NK-92 treated with Interleukin-12 subunit alpha and Interleukin-12 subunit beta, amount 100 ng/mL, for 24 hours (cell line): ENCODE measurements around the gene TGOLN2.
"Not testable (repeated sequence)": the region's sequence is repeated elsewhere in the genome, so short reads cannot be mapped to it uniquely, and the experiment has no call there.

Source experiments
- DNase-seq: peaks from one replicate; lab custom pipeline; 2025; lab: John Stamatoyannopoulos, UW

Gene TGOLN2

DNA sequence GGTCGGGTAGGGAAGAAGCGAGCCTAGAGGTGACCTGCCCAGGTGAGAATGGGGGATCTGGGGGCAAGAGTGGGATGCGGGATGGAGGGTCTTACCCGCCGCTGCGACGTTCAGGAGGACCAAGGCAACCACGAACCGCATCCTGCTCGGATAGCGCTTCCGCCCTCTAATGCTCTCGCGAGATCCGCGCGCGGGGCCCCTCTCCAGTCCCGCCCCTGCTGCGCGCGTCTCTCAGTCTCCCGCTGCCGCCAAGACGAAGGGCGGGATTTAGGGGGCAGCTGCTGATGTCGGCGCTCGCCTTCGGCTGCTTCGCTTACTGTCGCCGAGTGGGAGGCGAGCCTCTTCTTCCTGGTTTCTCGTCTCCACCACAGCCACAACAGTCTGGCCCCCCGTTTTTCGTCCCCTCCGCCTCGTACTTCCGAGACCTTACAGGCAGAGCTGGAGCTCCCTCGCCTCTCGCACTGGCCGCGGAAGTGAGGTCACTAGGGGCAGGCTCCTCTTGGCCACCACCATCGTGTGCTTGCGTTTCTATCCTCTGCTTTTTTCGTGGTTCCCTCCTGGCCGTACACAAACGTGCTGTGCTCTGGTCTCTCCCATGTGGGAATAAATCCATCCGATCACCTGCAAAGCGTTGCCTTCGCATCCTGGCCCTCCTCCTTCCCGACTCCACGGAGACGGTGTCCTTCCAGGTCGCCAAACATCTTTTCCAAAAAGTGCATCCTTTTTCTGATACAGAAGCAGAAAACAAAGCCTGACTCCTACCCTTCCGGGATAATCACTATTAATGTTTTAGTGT, at the start of gene TGOLN2:
Gene TGOLN2, minus strand, starts transcription at position 168 of the 796 bp plus-strand sequence. Its CDS starts 27 bp downstream, at position 141.
- peak; percentile 86 for DNase-seq

DNA sequence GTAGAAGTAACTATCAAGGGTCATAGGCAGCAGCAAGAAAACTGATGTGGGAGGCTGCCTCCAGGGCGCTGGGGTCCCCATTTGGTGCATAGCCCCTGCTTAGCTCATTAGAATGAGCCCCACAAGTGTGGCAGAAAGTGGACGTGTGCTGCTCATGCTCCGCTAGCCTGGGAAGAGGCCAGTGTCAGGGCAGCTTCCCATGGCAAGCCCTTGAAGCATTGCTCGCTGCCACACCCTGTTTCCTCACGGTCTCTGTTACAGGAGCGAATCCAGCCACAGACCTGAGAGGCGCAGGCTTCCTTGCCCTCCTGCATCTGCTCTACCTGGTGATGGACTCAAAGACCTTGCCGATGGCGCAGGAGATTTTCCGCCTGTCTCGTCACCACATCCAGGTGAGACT, 49.3 kb upstream of the TGOLN2 start:
- no peak for DNase-seq

DNA sequence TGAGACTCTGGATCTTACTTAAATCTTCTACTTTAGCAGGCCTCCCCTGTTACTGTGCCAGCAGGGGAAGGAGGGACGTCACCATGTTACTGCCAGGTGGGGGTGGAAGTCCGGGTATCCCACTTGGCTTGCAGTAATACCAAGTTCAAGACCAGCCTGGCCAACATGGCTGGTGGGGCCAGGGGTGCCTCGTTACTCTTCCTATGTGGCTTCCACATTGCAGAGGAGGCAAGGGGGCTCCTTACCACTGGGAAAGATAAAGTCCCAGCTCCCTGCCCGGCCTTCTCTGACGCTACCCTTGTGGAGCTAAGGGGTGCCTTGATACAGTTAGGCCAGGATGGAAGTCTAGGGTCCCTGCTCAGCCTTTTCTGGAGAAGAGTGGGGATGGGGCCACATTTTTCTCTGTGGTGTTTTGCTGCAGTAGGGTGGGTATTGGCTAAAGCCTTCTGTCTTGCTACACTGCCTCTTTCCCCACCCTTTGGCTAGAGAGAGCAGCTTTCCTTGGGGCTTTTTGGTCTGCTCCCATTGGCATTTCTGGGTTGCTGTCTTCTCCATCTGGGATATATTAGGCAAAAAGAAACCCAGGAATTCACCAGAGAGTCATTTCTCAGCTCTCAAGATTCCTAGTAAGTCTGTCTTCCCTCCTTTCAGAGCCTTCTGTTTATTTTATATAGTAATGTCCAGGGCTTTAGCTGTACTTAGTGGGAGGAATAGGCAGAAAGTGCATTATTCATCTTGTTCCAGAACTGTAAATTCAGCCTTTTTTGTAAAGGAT, 48.7 kb upstream of the TGOLN2 start:
- DNase-seq = no peak

DNA sequence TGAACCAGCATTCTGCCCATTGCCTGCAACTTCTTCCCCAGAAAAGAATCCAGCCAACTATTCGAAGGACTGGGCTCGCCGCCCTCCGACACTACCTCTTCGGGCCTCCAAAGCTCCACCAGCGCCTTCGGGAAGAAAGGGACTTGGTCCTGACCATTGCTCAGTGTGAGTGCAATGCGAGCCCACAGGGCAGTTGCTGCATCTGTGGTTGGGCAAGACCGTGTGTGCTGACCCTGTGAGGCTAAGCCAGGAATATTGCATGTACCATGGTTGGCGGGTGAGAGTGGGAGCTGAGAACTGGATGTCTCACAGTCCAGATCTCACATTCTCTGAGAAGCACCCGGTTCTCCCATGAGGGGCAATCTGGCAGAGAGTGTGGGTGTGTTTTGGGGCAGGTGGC, 43.3 kb upstream of the TGOLN2 start:
- DNase-seq = no peak

DNA sequence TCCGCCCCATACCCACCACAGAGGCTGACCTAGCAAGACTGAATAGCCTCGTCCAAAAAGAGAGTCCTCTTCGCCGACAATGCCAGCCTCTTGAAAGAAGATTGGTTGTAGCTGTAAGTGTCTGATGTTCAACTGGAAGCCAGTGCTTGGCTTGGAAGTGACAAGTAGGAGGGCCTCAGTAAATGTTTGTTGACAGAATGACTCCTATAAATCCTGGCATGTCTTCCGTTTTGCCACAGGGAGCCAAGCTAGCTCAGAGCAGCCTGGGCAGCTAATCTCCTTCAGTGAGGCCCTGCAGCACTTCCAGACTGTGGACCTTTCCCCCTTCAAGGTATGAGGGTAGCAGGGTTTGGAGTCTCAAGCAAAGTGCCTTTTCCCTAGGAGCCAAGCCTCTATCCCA, 41.7 kb upstream of the TGOLN2 start:
- no peak for DNase-seq

DNA sequence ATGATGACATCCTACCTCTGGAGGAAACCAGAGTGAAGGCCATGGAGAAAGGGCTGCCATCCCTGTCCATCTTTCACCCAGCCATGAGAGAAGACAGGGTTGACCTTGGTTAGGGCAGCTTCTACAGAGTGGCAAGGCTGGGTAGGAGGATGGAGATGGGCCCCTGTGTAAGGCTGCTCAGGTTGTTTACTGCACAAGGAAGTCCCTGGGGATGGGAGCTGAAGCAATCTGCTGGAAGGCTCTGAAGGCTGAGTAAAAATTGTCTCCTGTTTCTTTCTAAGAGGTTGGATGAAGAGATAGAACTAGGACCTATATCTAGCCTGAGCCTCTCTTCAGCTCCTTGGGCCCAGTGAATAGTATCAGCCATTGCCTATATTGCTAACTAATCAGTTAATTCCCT, 41.1 kb upstream of the TGOLN2 start:
- DNase-seq = no peak

DNA sequence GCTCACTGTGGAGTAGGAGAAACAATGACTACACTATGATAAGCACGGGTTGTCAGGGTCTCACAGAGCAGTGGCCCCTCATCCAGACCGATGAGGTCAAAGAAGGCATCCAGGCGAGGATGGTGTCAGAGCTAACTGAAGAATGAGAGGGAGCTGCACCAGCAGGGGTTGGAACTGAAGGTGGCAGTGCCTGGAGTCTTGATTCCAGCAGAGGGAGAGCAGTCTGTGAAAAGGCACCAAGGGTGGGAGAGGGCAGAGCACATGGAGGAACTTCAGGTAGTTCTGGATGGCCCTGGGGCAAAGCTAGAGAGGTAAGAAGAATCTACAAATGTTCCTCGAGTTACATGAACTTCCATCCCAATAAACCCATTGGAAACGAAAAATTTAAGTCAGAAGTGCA, 39.4 kb upstream of the TGOLN2 start:
- DNase-seq = no peak

DNA sequence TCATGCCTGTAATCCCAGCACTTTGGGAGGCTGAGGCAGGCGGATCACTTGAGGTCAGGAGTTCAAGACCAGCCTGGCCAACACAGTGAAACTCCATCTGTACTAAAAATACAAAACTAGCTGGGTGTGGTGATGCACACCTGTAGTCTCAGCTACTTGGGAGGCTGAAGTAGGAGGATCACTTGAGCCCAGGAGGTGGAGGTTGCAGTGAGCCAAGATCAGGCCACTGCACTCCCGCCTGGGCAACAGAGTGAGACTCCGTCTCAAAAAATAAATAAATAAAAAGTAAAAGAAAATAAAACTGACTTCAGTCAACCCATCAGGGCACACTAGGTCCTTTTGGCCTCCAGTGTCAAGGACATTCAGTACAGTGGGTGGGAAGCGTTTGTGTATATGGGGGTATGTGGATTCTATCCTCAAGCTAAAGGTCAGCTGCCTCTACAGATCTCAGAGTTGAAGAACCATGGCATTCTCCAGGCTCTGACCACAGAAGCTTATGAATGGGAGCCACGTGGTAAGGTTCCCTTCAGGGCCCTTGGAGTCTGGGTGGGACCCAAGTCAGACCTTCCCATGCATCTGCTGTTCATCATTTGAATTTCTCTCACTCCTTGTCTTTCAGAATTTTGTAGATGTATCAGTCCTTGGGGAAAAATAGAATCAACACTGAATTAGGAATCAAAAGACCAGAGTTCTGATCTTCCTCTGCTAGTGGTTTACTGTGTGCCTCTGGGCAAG, 35.0 kb upstream of the TGOLN2 start:
- DNase-seq = not testable (repeated sequence)

DNA sequence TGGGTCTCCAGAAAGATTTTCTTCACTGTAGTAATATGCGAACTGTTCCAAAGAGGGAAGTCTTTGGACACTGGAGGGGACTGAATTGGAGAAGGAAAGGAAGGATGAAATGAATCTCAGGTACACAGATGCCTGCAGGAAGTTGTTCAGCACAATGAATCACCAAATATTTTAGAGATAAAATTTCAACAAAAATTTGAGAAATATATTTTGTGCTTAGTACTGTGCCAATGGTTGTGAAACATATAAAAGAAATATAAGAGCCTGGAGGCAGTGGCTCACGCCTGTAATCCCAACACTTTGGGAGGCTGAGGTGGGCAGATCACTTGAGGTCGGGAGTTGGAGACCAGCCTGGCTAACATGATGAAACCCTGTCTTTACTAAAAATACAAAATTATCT, 29.9 kb upstream of the TGOLN2 start:
- no peak for DNase-seq

DNA sequence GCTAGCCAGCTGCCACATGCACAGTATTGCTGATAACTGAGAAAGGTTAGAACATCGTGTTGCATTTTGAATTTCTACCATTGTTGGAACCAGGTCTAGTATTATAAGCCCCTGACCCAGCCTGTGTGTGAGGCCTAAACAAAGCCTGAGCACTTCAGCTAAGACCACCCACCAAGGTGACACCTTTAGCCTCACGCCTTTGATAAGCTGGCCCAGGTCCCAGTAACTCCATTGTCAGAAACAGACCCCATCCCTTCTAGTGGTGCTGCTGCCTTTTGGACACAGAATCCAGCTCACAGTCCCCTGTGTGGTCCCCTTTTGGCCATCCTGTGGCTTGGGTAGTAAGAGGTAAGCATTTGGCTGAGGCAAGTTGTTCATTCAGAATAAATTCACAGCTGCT, 28.4 kb upstream of the TGOLN2 start:
- no peak for DNase-seq

DNA sequence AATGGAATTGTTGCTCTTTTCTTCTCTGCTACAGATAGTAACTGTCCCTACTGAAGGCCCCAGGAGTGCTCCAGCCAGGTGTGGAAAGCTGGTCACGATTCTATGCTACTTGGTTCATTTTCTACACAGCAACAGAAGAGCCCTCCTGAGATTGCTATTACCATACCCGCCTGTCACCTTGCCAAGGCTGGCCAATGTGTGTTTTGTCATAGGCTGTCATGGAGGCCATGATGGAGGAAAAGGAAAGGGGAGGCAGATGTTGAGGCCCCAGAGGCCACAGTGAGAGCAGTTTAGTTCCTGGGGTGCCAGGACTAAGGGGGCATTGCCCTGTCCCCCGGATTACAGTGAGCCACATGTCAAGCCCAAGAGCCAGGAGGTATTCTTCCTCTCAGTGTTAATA, 27.7 kb upstream of the TGOLN2 start:
- no peak for DNase-seq

DNA sequence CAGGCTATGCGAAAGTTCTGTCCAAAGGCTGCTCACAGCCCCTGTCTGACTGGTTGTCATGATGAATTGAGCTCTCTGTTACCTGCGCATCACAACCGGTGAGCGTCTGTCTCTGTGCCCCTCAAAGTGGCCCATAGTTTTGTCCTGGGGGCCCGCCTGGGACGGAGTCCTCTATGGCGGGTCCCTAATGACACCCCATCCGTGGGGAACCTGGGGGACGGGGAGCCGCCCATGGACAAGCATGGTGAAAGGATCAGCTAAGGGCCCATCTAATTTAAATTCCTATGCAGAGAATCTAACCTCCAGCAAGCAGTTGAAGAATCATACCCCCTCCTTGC, 27.3 kb upstream of the TGOLN2 start:
- no peak for DNase-seq

DNA sequence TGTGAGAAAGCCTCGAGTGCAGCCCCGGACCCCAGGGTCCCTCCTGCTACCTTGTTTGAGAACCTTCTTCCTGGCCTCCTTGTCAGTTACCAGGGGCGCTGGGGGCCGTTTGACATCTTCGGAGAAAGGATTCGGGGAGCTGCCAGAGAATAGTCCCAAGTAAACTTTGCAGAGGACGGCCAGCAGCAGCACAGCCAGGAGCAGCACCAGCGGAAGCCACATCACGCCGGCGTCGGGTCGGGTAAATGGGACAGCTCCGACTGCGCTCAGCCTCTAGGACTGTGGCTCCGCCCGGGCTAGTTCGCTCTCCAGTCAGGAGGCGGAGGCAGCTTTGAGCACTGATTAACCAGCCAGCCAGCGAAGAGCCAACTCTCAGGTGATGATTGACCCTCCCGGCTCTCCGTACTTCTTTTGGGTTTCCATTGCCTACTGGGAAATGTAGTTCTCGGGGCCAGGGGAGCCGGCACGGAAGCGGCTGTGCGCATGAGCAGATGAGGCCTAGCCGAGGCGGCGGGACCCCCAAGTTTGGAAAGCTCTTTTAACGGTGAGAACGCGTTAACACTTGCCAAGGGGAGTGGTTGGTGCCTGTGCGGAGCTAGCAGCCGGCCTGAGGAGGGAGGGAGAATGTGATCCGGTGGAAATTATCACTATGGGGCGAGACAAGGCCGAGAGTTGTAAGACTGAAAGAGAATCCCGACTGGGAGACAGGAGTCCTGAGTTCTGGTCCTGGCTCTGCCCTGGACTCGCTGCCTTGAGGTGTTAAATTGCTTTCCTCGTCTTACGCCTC, 26.7 kb upstream of the TGOLN2 start, which contains the start of the genes ELMOD3 and RETSAT:
Gene ELMOD3, plus strand, starts transcription at position 484 of the 787 bp plus-strand sequence. CDS start 2,430 bp downstream, outside the sequence.
Gene RETSAT, minus strand, starts transcription at position 243 of the 787 bp plus-strand sequence. Its CDS starts 21 bp downstream, at position 222.
- DNase-seq = peak; percentile 98

DNA sequence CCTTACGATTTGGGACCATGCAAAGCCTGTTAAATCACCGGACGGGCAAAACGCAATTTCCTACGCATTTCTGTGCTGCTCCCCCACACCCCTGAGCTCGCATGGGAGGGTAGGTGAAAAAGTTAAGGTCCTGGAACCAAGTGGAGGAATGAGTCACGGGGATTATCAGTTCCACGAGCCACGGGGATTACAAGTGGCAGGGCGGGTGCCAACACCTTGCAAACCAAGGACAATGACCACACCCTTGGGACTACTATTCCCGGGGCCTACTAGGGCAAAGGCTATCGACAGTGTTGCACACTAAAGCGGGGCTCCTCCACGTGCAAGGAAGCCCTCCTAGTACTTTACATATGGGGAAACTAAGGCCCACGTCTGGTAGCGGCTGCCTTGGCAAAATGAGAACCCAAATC, 26.1 kb upstream of the TGOLN2 start:
- no peak for DNase-seq

DNA sequence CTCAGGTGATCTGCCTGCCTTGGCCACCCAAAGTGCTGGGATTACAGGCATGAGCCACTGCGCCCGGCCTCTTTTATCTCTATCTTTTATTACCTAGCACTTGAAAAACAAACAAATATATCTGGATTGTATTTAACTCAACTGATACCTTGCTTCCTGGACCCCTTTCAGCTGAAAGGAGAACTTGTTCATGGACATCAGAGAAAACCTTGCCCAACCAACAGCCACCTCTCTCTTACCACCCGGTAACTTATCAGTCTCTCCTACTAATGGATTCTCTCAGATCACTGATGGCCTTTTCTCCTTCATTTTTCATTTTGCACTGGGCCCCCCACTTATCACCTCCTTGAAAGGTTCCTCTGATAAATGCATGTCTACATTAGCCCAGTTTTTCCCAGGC, 19.8 kb upstream of the TGOLN2 start:
- no peak for DNase-seq

DNA sequence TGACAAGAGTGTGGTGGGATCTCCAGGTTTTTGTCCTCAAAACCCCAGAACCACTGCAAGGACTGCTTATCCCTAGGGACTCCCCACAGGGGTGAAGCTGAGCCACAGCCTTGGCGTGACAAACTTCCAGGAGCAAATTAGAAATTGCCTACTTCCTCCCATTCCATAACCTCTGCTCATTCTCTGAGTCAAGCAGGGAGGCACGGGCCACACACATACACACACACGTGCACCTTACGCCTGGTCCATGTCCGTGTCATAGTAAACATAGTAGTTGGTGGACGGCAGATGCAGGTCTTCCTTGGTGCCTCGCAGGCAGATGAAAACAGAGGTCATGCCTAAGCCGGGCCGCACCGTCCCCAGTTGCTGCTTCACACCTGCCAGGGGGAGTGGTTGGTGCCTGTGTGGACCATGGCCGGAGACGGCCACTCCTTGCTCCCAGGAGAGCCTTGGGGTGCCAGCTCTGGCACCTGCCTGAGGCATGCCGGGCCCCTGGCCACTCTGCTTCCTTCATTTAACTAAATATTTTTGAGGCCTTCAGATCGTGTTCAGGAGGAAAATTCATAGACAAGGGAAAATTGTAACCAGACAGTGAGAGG, 16.7 kb upstream of the TGOLN2 start:
- no peak for DNase-seq

DNA sequence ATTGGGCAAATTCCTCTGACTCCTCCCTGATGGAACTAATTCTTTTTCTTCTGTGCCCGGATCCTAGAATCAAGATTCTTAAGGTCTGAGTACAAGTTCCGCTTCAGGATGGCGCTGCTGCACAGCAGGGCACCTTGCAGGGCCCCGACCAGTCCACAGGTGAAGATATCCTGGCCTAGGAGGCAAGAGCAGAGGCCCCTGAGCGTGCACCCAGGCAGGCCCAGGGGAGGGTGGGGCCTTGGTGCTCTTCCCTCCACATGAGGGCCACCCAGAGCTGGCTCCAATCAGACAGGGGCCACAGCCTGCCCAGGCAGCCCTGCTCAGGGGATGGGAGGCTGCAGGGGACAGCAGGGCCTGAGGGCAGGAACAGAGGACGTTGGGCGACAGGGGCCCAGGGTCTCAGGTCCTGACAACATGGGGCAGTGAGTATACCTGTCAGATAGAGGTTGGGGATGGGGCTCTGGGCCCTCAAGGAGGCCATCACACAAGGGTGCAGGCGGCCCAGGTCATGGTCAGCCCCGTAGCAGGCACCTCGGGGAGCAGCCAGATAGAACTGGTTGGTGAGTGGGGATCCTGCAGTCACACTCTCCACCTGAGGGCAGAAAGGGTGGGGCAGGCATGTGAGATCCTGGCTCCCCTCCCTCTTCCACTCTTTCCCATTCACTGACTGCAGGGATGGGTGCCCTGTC, 15.6 kb upstream of the TGOLN2 start:
- not testable (repeated sequence) for DNase-seq

DNA sequence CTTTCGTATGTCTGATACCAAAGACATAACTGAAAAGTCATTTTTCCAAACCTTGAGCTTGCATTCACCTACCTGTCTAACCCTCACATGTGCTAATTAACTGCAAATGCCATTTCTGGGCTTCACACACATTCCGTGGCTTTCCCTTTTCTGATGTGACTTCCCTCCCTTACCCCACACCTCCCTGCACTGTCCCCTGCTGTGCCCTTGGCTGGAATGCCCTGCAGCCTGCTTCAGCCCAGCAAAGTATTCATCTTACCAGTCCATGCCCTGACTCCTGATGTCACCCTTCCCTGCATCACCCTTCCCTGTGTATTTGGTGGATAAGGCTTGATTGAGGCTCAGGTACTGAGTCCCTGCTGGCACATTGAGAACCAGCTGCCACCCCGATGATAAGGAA, 14.4 kb upstream of the TGOLN2 start:
- DNase-seq = no peak

DNA sequence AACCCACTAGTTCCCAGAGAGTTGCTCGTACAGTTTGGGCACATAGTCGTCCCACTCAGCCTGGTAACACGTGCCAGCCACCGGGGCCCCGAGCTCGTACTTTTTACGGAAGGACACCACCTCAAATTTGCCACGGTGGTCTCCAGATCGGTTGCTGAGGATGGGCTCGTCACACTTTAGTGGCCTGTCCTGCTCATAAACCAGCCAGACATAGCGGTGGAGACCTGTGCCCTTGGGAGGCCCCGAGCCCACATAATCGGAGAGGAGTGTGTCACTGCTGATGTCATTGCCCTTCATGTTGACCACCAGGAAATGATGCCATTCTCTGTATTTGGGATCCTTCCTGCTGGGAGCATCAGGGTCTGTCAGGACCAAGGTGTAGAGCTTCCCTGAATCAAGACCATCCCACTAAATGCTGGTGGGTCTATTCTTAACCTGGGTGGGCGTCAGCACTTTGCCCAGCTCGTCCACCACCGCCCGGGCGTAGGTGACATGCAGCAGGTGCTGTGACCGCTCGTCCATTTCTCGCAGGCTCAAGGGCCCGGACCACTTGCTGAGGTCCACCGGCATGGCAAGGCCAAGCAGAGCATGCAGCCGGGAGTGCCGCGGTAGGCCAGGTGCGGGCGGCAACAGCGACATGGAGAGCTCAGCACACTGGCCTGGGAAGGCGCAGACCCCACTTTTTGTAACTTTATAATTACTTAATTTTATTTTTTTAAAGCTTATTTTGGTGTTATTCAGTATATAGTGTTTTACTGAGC, 13.7 kb upstream of the TGOLN2 start:
- DNase-seq = no peak
